Measurements from ENCODE around the gene PZP.
A peak's percentile ranks its signal among the peaks of the same experiment; 100 is the strongest.
"Not testable (repeated sequence)": the region's sequence is repeated elsewhere in the genome, so short reads cannot be mapped to it uniquely, and the experiment has no call there.

Gene PZP
- total RNA-seq: 0 to 0.15 (median 0) reads per million in 4 donors

DNA sequence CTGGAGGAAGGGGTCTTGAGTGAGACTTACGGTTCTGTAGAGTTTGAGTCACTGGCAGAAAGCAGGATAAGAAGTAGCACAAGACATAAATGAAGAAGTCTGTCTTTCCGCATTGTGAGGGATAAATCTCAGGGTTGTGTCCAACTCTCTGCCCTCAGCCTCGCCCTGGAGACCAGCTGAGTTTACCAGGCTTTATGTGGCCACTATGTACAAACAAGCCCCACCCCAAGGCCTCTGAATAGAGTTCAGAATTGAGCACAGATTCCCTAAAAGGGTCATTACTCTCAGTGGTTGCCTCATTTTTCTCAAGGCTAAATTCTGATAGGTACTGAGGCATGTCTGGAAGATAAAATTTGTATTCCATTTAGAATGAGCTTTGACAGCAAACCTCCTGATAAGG, at the start of gene PZP:
TSS of gene PZP (minus strand) at position 167 of the 400 bp plus-strand sequence. CDS start at position 113, 54 bp downstream.
- no peak for DNase-seq

DNA sequence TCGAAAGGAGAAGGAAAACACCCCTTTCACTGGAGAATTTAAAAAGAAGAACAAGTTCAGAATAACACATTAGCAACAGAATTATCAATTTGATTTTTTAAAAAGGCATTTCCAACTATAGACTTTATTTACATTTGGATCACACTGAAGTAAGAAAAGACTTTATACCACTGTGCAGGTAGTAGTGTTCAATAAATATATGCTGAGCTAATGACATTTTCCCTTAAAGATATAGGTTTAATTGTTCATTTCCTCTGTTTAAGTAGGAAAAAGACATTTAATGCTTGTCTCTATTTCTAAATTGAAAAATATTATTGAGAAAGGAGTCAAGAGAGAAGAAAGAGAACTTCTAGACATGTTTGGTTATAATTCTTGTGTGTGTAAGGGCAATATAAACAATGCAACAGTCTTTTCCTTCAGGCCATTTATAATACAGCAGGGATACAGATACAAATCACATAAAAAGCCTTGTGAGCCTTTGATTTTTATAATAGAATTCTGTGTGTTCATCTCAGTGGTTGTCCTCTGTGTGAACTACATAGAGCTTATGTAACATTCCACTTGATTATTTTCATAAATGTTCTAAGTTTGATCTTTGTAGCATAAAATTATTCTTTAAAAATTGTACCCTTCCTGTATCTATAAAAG, 48.7 kb upstream of the PZP start:
- DNase-seq: no peak

DNA sequence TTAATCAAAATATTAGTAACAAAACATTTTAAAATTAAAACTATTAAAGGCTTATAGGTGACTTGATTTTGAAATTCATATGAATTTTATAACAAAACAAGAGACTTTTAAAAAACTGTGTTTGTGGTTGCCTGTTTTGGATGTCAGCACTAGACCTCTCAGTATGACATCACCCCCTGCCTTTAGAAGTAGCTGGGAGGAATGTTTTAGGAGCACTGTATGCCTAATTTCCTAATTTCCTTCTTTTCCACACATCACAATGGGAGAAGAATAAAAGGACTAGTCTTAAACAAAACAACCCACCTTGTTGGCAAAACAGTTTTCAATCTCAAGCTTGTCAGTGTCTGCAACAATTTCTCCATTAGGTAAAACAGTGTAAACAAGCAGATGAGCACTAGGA, 48.1 kb upstream of the PZP start:
- DNase-seq: no peak

DNA sequence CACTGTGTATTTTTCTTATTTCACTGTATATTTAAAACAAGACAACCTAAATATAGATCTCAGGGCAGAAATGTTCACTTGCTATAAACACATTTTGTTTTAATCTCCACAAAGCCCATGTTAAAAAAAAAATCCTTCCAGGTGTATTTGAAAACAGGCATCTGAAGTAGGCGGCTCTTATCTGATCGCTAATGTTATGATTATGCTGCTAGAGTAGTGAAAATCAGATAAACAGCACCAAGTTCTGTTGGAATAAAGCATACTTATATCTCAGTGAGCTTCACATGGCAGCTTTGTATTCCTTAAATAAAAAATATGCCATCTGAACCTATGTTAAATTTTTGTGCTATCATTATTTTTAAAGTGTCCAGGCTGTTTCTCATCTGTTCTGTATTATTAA, 47.6 kb upstream of the PZP start:
- no peak for DNase-seq

DNA sequence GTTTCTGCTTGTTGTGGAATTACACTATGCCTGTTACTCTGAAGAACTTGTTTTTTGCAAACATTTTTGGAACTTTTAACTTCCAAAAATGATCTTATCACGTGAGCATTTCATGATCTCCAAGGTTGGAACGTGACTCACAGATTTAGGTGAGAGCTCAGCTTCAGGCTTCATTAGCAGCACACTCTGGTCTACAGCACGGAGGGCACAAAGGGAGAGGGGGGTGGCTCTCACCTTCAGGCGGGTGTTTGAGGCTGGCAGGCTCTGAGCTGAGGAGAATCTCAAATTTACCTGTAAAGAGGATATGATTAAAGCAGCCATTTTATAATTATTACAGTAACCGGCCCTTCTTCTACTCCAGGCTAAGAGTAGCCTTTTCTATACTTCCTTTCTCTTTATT, 45.3 kb upstream of the PZP start:
- no peak for DNase-seq

DNA sequence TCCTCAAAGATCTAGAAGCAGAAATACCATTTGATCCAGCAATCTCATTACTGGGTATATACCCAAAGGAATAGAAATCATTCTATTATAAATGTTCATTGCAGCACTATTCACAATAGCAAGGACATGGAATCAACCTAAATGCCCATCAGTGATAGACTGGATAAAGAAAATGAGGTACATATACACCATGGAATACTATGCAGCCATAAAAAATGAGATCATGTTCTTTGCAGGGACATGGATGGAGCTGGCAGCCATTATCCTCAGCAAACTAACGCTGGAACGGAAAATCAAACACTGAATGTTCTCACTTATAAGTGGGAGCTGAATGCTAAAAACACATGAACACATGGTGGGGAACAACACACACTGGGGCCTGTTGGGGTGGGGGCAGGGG, 44.6 kb upstream of the PZP start:
- DNase-seq: not testable (repeated sequence)

DNA sequence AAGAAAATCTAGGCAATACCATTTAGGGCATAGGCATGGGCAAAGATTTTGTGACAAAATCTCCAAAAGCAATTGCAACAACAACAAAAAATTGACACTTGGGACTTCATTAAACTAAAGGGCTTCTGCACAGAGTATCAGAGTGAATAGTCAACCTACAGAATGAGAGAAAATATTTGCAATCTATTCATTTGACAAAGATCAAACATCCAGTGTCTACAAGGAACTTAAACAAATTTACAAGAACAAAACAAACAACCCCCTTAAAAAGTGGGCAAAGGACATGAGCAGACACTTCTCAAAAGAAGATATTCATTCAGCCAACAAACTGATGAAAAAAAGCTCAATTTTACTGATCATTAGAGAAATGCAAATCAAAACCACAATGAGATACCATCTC, 44.1 kb upstream of the PZP start:
- DNase-seq: no peak

DNA sequence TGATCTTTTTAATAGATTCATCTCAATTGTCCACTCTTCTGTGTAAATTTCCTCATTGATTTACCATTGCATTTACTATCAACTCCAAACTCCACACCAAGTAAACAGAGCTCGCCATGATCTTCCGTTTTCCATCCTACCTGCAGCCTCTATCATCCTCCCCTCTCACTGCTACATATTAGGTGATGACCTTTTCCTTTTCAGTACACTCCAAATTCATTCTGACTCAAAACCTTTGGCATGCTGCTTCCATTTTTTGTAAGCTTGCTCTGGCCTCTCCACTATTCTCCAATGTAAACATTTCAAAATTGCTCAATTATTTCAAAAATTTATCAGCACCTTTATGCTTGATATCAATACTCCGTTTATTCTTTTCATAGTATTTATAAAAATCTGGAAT, 40.2 kb upstream of the PZP start:
- DNase-seq: no peak

DNA sequence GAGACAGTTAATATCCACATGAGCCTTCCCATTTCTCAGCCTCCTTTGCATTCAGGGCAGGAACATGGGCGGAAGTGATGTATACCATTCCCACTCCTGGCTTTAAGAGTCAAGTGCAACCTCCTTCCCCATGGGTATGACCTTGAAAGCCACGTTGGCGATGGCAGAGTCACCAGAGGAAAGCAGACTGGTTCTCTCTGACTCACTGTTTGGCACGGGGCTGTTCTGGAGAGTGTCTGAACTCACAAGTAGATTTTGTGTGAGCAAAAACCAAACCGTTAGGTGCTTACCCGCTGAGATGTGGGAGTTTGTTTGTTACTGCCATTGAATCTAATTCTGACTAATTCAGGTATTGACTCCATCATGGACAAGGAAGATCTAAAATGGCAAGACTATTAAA, 36.7 kb upstream of the PZP start:
- peak in 1 of 5 donors; percentile 69 for DNase-seq

DNA sequence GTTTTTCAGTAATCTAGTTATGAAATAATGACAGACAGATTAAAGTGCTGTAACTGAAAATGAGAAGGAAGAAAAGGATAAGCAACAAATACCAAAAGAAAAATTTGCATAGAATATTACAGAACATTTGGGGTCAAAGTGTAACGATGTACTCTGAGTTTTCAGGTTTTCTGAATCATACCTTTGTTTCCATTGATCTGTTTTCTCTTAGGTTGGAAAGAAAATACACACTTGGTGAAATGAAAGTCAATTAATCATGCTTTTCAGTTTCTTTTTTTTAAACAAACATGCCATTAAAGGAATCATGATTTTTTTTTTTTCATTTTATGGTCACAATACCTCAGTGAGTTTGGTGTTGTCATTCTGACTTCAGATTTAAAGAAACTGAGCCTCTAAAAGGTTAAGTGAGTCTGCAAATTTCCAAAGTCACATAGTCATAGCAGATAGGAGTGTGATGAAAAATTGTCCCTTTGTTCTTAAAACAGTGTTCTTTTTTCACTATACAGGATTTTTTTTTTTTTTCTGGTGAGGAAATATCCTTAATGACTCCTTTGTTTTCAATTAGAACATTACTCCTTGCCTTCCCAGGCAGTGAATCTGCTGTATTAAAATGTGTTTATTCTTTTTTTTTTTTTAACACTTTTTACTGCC, 35.9 kb upstream of the PZP start:
- no peak for DNase-seq

DNA sequence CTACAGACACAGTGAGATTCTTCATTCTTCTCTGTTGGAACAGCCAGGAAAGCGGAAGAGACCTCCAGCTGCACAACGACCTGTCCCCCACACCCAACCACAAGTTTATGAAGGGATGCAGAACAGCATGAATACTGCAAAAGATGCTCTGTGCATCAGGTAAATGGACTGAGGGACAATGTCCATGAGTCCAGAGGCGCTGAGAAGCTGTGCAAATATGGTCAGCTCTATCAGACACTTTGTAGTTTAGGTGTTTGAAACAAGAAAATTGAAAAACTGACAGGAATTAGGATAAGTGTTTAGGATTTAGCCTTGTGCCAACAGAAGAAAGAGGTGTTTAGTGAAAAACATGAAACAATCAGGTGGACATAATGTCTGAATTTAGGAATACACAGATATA, 33.1 kb upstream of the PZP start:
- no peak for DNase-seq

DNA sequence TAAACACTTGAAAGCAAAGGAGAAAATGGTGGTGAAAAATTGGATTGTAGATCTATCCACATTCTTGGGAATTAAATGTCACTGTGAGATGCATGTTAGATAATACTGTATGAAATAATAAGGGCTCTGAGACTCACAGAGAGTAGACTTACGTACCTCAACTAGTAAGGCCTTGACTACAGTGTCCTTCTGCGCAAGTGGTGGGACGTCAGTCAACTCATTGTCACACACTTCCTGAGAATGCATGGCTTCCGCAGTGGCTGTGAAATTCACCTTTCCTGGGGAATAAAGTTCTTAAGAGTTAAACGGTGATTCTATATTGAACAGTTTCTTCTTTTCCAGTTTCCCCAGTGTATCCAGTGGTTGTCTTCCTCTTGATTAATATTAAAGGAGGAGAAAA, 32.6 kb upstream of the PZP start:
- DNase-seq: no peak

DNA sequence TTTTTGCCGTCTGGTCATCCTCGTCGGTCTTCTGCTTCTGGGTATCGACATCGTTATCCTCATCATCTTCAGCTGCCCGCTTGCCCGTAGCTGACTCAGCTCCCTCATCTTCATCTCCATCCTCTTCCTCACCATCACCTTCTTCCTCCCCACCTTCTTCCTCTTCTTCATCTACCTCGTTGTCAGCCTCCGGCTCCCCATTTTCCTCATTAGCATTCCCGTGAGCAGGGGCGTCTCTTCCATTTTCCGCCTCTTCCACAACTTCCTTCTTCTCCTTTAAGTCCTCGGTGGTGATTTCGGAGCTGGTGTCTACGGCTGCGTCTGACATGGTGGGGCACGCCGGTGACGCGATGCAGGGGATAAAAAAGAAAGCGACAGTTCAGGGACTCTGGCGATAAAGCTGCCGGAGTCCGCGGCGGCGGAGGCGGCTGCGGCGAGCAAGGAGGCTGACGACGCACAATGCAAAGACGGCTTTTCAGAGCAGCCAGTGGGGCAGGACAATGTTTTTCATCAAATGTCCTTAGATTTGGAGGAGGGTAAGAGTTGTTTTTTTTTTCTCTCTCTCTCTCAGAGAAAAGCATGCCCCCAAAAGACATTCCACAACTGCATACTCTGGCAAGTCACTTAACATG, 31.9 kb upstream of the PZP start:
- DNase-seq: peak in 4 of 5 donors; percentile 14 to 37 (median 17)

DNA sequence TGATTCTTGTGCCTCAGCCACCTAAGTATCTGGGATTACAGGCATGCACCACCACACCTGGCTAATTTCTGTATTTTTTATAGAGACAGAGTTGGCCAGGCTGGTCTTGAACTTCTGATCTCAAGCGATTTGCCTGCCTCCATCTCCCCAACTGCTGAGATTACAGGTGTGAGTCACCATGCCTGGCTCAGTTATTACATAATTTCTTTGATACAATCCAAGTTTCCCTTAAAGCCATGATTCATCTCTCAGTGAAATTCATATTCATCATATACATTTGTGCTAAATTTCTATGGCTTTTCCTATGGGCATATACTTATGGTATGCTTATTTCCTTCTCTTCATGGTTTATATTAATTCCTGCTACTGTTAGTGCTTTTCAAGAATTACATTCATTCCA, 29.1 kb upstream of the PZP start:
- DNase-seq: no peak

DNA sequence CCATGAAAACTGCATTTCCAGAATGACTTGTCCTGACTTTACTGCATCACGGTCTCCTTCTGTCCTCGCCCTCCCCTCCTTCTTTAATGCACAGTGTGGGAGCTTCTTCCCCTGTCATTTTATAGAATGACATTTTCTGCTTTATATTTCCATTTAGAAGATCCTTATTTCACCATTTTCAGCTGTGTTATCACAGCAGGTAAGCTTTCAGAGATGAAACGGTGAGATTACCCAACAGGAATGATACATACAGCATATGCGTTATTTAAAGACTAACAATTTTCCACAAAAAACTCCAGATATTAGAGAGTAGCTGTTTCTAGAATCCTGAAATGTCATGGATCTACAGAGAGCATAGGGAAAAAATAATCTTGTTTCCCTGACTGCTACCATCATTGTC, 27.3 kb upstream of the PZP start:
- no peak for DNase-seq

DNA sequence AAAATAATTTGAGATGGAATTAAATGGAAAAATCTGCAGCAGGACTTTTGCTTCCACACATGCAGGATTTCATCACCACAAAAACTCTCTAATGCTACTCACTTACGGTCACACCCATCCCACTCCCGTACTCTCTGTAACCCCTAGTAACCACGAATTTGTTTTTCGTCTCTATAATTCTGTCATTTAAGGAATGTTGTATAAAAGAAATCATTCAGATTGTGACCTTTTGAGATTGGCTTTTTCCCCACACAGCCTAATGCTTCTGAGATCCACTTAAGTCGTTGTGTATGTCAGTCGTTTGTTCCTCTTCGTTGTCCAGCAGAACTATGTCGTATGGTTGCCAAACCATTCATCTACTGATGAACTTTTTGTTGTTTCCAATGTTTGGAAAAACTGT, 19.8 kb upstream of the PZP start:
- no peak for DNase-seq

DNA sequence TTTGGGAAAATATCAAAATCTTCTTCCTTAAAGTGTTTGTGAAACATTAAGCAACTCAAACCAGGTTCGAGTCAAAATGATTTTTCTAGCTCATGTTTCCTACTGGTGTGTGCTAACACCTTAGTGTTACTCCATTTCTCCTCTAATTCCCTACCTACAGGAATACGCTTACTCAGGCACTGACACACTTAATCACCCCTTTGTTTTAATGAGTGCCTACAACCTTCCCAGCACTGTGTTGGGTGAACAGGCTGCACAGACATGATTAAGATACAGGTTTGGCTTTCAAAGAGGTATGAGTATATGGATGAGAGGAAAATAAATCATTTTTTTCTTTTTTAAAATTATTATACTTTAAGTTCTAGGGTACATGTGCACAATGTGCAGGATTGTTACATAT, 15.6 kb upstream of the PZP start:
- DNase-seq: no peak

DNA sequence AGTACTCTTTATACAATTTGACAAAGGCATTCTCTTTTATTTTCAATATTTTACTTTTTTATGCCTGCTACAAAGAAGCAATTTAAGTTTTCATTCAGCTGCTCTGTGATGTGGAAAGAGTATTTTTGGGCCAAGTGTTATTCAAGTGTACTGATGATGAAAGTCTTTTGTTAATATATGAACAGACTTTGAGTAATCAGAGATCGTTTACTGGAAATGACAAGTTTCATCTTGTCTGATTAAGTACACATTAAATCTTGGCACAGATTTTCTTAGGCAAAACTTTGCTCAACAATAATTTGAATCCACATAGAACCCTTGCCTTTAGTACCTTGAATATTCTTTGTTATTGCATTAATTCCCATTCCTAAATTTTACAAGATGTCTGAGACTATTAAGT, 13.3 kb upstream of the PZP start:
- DNase-seq: no peak

DNA sequence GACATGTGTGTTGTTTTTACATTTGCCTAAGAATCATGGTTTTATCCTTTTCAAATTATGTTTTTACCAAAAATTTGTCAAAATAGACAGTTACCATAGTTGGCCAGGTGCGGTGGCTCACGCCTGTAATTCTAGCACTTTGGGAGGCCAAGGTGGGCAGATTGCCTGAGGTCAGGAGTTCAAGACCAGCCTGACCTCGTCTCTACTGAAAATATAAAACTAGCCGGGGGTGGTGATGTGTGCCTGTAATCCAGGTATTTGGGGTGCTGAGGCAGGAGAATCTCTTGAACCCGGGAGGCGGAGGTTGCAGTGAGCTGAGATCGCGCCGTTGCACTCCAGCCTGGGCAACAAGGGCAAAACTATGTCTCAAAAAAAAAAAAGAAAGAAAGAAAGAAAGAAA, 12.8 kb upstream of the PZP start:
- DNase-seq: not testable (repeated sequence)

DNA sequence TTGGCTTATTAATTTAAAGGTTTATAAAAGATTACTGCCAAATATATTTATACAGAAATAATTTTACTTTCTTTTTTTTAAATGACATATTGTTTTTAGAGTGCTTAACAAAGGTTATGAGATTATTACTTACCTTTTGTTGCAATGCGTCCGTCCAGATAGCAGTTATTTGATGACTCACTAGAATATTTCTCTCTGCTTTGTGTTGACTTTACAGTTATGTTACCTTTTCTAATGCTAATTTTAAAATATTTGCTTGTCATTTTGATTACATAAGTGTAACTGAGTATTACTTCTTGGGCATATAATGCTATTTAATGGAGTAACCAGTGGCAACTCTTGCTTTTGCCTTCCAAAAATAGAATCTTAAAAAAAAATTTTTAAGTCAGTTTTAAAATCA, 6.3 kb upstream of the PZP start:
- DNase-seq: no peak

DNA sequence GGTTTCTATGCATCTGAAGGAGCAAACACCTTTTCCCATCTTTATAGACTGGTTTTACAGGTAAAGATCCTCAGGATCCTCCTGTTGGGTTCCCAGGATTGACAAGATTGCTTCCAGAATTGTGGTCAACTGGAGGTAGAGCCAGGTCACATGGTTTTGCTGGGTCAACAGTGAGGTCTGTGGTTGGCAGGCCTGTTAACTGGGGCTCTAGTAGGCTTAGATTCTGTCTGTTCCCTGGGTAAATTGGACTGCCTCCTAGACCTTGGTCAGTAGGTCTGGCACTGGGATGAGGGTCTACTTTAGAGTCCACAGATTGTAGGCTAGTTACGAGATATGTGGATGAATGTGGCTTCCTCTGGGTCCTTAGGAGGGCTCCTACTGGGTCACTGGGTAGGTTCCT, 3.5 kb upstream of the PZP start:
- no peak for DNase-seq

DNA sequence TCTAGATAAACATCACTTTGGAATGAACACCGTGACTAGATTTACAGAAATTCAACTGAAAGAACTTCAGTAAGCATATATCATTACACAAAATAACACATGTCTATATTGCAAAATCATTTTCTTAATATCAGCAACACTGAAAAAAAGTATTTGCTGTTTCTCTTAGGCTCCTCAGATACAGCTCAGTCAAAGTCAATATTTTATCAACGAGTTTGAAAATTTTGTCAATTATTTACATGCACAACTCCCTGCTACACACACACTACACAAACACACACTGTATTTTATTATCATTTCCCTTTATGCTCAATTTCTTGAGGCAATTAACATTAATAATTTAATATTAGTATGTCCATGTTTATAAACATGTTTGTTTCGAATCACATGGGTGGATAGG, 3.8 kb downstream of the PZP start:
- DNase-seq: no peak

DNA sequence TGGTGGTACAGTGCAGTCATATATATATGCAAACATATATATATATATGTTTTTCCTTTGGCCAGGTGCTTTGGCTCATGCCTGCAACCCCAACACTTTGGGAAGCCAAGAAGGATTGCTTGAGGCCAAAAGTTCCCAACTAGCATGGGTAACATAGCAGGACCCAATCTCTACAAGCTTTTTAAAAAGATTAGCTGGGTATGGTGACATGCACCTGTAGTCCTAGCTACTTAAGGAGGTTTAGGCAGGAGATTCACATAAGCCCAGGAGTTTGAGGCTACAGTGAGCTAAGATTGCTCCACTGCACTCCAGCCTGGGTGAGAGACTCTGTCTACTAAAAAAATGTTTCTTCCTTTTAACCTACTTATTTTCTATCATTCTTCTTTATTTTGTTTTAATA, 10.2 kb downstream of the PZP start:
- DNase-seq: no peak

DNA sequence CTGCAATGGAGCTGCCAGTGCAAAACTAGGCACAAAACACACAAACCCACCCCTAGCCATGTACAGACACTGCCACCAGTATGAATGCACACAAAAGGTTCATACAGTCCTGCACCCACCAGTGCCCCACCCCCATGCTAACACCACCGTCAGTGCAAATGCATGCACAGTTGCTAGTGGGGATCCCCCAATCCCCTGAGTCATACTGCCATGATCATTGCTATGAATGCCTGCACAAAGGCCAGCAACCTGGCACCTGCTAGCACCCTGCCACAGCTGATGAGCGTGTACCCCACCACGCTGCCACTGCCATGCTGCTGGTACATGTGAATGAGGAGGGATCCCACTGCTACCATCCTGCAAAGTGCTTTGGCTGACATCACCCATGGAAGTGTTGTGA, 23.9 kb downstream of the PZP start:
- DNase-seq: no peak

DNA sequence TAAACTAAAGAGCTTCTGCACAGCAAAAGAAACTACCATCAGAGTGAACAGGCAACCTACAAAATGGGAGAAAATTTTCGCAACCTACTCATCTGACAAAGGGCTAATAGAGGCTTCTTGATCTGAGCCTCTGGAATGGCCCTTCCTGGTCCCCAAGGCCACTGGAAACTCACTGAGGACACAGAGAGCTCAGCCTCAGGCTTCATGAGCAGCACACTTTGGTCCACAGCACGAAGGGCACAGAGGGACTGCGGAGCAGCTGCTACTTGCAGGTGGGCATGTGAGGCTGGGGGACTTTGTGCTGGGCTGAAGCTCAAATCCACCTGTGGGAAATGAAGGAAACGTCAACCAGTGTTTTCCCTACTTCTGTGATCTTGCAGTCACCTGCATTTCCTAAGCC, 27.4 kb downstream of the PZP start:
- no peak for DNase-seq
